Central memory CD8-positive, alpha-beta T cell (primary cell): ENCODE results near the gene L3MBTL3.
A peak's percentile ranks its signal among the peaks of the same experiment; 100 is the strongest.

Experiments
- ATAC-seq: fragments of 150-1000 bp; cut with Tn5 transposase; replicated peaks from 2 replicates; pipeline ENCODE4 v1.10.0; 2022; ENCODE audit warnings: mild to moderate bottlenecking, moderate FRiP score, moderate number of reproducible peaks; ENCODE audit not compliant: poor library complexity, severe bottlenecking; ENCODE audit errors: extremely low read depth
- DNase-seq, 2 donors: peaks; one replicate each; pipeline ENCODE4 v3.0.0; 2021; ENCODE audit warnings: low spot score in 2 of 2
- H3K27ac Mint-ChIP-seq: one replicate; pipeline ENCODE4 v1.8.0; 2022; ENCODE audit warnings: low read depth, mild to moderate bottlenecking, moderate library complexity, mixed read lengths
- H3K27me3 Mint-ChIP-seq: one replicate; pipeline ENCODE4 v1.8.0; 2022; ENCODE audit warnings: mixed read lengths
- H3K36me3 Mint-ChIP-seq: one replicate; pipeline ENCODE4 v1.8.0; 2022; ENCODE audit warnings: mild to moderate bottlenecking, moderate library complexity, mixed read lengths; ENCODE audit not compliant: insufficient read depth
- H3K4me1 Mint-ChIP-seq: one replicate; pipeline ENCODE4 v1.8.0; 2022; ENCODE audit warnings: mixed read lengths
- H3K4me3 Mint-ChIP-seq: one replicate; pipeline ENCODE4 v1.8.0; 2022; ENCODE audit warnings: mild to moderate bottlenecking, moderate library complexity, mixed read lengths
- H3K9me3 Mint-ChIP-seq: one replicate; pipeline ENCODE4 v1.8.0; 2022; ENCODE audit warnings: mixed read lengths

The L3MBTL3 gene

DNA sequence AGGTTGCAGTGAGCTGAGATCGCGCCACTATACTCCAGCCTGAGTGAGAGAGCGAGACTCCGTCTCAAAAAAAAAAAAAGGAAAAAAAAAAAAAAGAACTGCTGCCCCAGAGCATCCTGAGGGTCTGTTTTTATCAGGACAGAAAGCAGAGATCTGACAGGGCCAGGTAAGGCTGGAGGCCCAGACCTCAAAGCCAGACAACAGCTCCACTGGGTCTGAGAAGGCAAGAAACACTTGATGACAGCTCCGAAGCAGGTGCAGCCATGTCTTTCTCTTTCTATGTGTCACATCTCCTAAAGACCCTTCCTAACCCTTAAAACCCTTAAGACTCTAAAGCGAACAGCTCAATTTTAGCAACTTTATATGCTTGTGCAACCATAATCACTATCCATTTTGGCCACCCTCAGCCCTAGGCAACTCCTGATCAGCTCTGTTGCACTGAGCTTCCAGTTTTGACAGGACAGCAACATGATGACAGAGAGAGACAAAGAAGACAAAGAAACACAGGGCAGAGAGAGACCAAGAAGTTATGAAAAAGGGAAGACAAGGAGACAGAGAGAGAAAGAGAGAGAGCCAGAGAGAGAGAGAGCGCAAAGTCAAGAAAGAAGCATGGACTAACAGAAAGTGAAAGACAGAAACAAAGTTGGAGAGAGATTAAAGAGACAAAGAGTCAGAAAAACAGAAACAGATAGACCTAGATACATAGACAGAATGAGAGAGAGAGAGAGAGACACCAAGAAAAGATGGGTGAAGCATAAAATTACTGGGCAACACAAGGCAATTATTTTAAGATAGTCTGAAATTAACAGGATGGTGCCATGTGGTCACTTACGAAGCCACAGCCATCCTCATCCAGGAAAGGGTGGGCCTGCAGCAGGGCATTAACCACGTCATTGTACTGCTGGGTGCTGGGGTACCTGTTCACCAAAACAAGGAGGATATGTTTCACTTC, 165.2 kb downstream of the L3MBTL3 start:
- Mint-ChIP-seq H3K36me3 (peaks cover 72% of the 10 kb centered on the region), H3K27me3 (no peaks in the 10 kb centered on the region), H3K4me3 (peak overlapping the region; percentile 33), H3K9me3 (no peaks in the 10 kb centered on the region), H3K4me1 (peaks cover 45% of the 10 kb centered on the region), H3K27ac (peak overlapping the region; percentile 85)
- peak; percentile 98 for ATAC-seq
- peak in 1 of 2 donors; percentile 65 for DNase-seq

GRCh38 chr6:130185658-130186057, 167.3 kb downstream of the L3MBTL3 start:
- no peaks in the 10 kb centered on the region for H3K9me3 Mint-ChIP-seq
- DNase-seq (no peak), ATAC-seq (no peak)
- peaks cover 59% of the 10 kb centered on the region for H3K4me1 Mint-ChIP-seq
- H3K4me3 Mint-ChIP-seq: no peak overlapping the region
- peak overlapping the region; percentile 81 for H3K27ac Mint-ChIP-seq
- H3K36me3 Mint-ChIP-seq: peaks cover 66% of the 10 kb centered on the region
- H3K27me3 Mint-ChIP-seq: no peaks in the 10 kb centered on the region

GRCh38 chr6:130187335-130188206, 169.2 kb downstream of the L3MBTL3 start:
- Mint-ChIP-seq H3K27ac (peak overlapping the region; percentile 81), H3K9me3 (no peaks in the 10 kb centered on the region), H3K4me3 (no peak overlapping the region), H3K27me3 (no peaks in the 10 kb centered on the region), H3K36me3 (peaks cover 54% of the 10 kb centered on the region), H3K4me1 (peaks cover 68% of the 10 kb centered on the region)
- ATAC-seq: no peak
- no peak for DNase-seq

DNA sequence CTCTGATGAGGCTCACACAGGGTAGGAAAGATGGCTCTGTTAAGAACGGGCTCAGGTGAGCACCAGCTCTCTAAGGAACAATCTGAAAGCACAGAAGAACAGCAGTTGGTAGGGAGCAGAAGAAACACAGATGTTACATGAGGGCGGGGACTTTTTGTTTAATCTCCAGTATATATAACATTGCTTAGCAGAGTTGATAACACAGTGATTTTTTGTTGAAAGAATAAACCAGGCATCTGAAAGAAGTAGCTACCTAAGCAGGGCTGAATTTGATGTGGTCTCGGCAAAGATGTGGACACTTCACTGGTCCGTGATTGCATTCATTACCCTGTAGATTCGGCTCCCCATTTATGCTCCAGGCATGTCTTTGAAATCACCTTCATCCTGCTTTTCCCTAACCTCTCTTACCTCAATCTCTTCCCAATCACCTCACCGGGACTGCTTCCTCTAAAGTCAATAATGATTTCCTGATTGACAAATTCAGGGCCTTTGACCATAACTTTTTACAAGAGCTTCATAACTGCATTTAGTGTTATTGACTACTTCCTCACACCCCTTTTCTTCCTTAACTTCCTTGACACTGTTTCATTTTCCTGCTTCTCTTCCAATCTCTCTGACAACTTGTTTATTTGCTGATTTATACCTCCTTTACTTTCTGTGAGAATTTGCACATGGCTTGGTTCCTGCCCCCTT, 170.0 kb downstream of the L3MBTL3 start:
- Mint-ChIP-seq H3K4me1 (peaks cover 76% of the 10 kb centered on the region), H3K9me3 (no peaks in the 10 kb centered on the region), H3K36me3 (peaks cover 49% of the 10 kb centered on the region), H3K27ac (peak overlapping the region; percentile 77), H3K27me3 (no peaks in the 10 kb centered on the region), H3K4me3 (peak overlapping the region; percentile 31)
- ATAC-seq (no peak), DNase-seq (no peak)

DNA sequence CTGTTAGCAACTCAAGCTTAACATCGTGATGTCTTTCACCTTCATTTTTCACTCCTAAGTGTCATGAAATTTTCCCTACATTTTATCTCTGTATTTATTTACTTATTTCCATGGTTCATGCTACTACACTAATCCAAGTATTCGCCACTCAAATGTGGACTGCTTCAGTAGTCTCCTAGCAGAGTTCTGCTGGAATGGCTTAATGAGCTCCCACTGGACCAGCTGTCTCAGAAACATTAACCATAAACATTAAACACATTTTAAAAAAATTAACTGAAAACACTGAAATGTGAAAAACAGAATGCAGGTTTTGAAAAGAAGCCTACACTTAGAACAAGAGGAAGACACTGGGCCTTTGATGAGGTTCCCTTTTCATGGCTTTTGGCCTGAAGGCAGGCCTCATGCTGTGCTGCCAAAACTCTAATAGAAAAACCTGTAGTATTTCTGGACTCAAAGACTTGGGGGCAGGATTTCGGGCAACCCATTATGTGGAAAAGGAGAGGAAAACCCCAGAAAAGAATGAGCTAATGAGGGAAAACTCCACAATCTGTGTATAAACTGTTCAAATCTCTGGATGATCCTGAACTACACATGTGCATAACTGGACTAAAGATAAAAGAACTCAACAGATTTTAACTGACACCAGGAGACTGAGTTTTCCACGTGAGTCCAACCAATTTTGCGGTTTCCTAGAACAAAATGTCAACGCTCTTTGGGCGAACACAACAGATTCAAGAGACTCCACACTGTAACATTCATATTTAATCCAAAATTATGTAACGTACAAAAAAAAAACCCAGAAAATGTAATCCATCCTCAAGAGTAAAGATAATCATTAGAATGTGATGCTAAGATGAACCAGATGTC, 171.4 kb downstream of the L3MBTL3 start:
- Mint-ChIP-seq H3K4me3 (no peak overlapping the region), H3K4me1 (peaks cover 82% of the 10 kb centered on the region)

More for the DNA sequence above, 171.4 kb downstream of the L3MBTL3 start:
- no peaks in the 10 kb centered on the region for H3K9me3 Mint-ChIP-seq
- DNase-seq (no peak), ATAC-seq (no peak)
- H3K36me3 Mint-ChIP-seq: peaks cover 49% of the 10 kb centered on the region
- H3K27ac Mint-ChIP-seq: peak overlapping the region; percentile 77
- no peaks in the 10 kb centered on the region for H3K27me3 Mint-ChIP-seq
